PC-3 (cell line): ENCODE data around the gene MLPH. TPM values are rescaled to one million over a fixed set of nuclear protein-coding genes. Genes with fewer than 3 reads are reported as not detected.

Source experiments
- ATAC-seq: fragments of 200-7000 bp; cut with Tn5 transposase; 2 replicates; pipeline ENCODE4 v1.9.1; 2020; ENCODE audit warnings: mild to moderate bottlenecking, moderate library complexity
- BruUV-seq: library from RNA; stranded (reverse); fragments of 400-500 nt; replicated peaks from 2 replicates; lab custom pipeline; 2021; lab: Mats Ljungman, UMichigan
- CTCF ChIA-PET: fragments of 300-600 bp; sonication (Branson Sonifier 250); formaldehyde crosslinking; loops from one replicate; lab custom pipeline; 2022; ENCODE audit warnings: antibody characterized with exemption; lab: Charles Lee
- POLR2A ChIA-PET: fragments of 300-600 bp; sonication (Branson Sonifier 250); formaldehyde crosslinking; loops from one replicate; lab custom pipeline; 2022; ENCODE audit warnings: antibody characterized with exemption; ENCODE audit not compliant: unreplicated experiment; lab: Charles Lee
- DNase-seq: peaks from one replicate; pipeline ENCODE4 v3.0.0-alpha.2; 2015
- H2AFZ ChIP-seq: fragments of 300-600 bp; sonication (generic); 2 replicates; pipeline ENCODE4 v1.6.0; 2016; ENCODE audit warnings: antibody characterized with exemption, low read length
- H3F3A ChIP-seq: fragments of 300-600 bp; sonication (generic); one replicate; pipeline ENCODE4 v1.6.0; 2017; ENCODE audit warnings: antibody characterized with exemption, low read length, control low read depth, mild to moderate bottlenecking; ENCODE audit not compliant: unreplicated experiment
- H3K27ac ChIP-seq: fragments of 300-600 bp; sonication (generic); 2 replicates; pipeline ENCODE4 v1.5.1; 2016; ENCODE audit warnings: mild to moderate bottlenecking, low read length
- H3K27me3 ChIP-seq: fragments of 300-600 bp; sonication (generic); 2 replicates; pipeline ENCODE4 v1.6.1; 2016; ENCODE audit warnings: low read length, mixed read lengths
- H3K36me3 ChIP-seq: fragments of 300-600 bp; sonication (generic); 2 replicates; pipeline ENCODE4 v1.6.1; 2016; ENCODE audit warnings: low read depth, mixed run types, low read length, mixed read lengths
- H3K4me1 ChIP-seq: fragments of 300-600 bp; sonication (generic); 2 replicates; pipeline ENCODE4 v1.5.1; 2016; ENCODE audit warnings: low read length; ENCODE audit not compliant: insufficient read depth
- H3K4me2 ChIP-seq: fragments of 300-600 bp; sonication (generic); 2 replicates; pipeline ENCODE4 v1.6.0; 2016; ENCODE audit warnings: low read length
- H3K4me3 ChIP-seq: fragments of 300-600 bp; sonication (generic); 2 replicates; pipeline ENCODE4 v1.5.1; 2016; ENCODE audit warnings: mild to moderate bottlenecking, low read length, mixed read lengths
- H3K79me2 ChIP-seq: fragments of 300-600 bp; sonication (generic); 2 replicates; pipeline ENCODE4 v1.6.1; 2017; ENCODE audit warnings: low read length, mixed read lengths
- H3K9ac ChIP-seq: fragments of 300-600 bp; sonication (generic); 2 replicates; pipeline ENCODE4 v1.6.0; 2016; ENCODE audit warnings: mild to moderate bottlenecking, low read length
- H3K9me2 ChIP-seq: fragments of 300-600 bp; sonication (generic); replicated peaks from 2 replicates; pipeline ENCODE4 v1.6.1; 2016; ENCODE audit warnings: mixed run types, low read length, mixed read lengths
- H3K9me3 ChIP-seq: fragments of 300-600 bp; sonication (generic); 2 replicates; pipeline ENCODE4 v1.6.1; 2016; ENCODE audit warnings: low read length, mixed read lengths
- H4K20me1 ChIP-seq: fragments of 300-600 bp; sonication (generic); 2 replicates; pipeline ENCODE4 v1.6.1; 2016; ENCODE audit warnings: low read length, mixed read lengths
- EZH2 ChIP-seq: fragments of 300-600 bp; sonication (generic); IDR thresholded peaks from one replicate; pipeline ENCODE4 v1.6.1; 2017; ENCODE audit warnings: antibody characterized with exemption, mild to moderate bottlenecking, low read length; ENCODE audit not compliant: unreplicated experiment
- EZH2phosphoT487 ChIP-seq: fragments of 300-600 bp; sonication (generic); IDR thresholded peaks from 2 replicates; pipeline ENCODE4 v1.6.1; 2018; ENCODE audit warnings: mild to moderate bottlenecking, antibody characterized with exemption, low read length, borderline replicate concordance
- intact Hi-C: fragments of 100-400 bp; cut with micrococcal nuclease; formaldehyde crosslinking; loops from 2 replicates; pipeline ENCODE4 v1.9.0; 2023
- total RNA-seq: library from RNA; depleted of rRNA; stranded (reverse); fragments of >200 nt; gene quantifications from 2 replicates; pipeline ENCODE4 v1.2.3, GENCODE V29; 2014
- TF ChIP-seq, protein P1 (sequence below): fragments of 300-600 bp; sonication (generic); conservative IDR thresholded peaks from 2 replicates; pipeline ENCODE4 v1.5.1; 2017; ENCODE audit warnings: antibody characterized with exemption, low read depth, mild to moderate bottlenecking, low read length

Gene MLPH
- total RNA-seq, 1 experiment from 2014 or later, result 201 TPM

DNA sequence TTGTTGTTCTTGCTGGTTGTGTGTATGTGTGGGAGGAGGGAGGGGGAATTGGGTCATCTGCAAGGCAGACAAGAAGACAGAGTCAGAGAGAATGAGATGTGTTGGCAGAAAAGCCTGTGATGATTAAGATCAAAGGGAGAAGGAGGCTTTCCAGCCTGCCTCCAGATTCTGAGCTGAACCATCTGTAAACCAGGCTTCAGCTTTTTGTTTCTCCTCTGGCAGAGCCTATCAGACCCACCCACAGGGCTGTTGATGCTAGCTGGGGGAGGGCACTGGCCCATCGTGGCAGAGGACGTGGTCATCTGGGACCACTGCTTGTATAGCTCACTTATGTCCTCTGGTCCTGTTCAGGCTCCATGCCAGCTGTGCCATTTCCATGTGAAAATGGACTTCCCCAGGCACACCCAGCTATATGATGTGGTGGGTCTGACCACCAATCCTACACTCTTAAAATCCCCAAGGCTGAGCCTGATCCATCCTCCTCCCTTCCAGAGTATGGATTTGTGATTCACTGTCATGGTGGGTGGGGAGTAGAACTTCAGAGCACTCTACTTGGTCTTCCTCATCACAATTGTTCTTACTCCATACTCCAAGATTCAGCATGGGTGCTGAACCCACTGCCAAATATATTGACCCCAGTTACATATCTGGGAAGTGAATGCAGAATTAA is 45.3 kb upstream of the MLPH start:
- POLR2A ChIA-PET, result no interaction called here
- Histone ChIP-seq H3K27me3 (no peaks in the 10 kb centered on the region), H4K20me1 (no peaks in the 10 kb centered on the region), H3K9ac (no peak overlapping the region), H3K36me3 (no peaks in the 10 kb centered on the region), H2AFZ (no peak overlapping the region), H3K4me2 (no peak overlapping the region), H3K9me3 (no peaks in the 10 kb centered on the region), H3K79me2 (no peaks in the 10 kb centered on the region), H3K4me1 (peaks cover 15% of the 10 kb centered on the region; the same call in 1 of the 2 replicates), H3K9me2 (no peaks in the 10 kb centered on the region), H3F3A (no peaks in the 10 kb centered on the region), H3K4me3 (no peak overlapping the region), H3K27ac (no peak overlapping the region)
- ATAC-seq, result peak; percentile 69
- no peak for TF ChIP-seq EZH2
- TF ChIP-seq EZH2phosphoT487, result no peak
- TF ChIP-seq, protein P1, sequence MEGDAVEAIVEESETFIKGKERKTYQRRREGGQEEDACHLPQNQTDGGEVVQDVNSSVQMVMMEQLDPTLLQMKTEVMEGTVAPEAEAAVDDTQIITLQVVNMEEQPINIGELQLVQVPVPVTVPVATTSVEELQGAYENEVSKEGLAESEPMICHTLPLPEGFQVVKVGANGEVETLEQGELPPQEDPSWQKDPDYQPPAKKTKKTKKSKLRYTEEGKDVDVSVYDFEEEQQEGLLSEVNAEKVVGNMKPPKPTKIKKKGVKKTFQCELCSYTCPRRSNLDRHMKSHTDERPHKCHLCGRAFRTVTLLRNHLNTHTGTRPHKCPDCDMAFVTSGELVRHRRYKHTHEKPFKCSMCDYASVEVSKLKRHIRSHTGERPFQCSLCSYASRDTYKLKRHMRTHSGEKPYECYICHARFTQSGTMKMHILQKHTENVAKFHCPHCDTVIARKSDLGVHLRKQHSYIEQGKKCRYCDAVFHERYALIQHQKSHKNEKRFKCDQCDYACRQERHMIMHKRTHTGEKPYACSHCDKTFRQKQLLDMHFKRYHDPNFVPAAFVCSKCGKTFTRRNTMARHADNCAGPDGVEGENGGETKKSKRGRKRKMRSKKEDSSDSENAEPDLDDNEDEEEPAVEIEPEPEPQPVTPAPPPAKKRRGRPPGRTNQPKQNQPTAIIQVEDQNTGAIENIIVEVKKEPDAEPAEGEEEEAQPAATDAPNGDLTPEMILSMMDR, result no peak
- CTCF ChIA-PET, result interaction anchor here (0.6 kb wide), 1 partner anchor 34 kb away, joined by 4 read pairs; no protein-coding TSS in a partner anchor
- BruUV-seq, result no TSS peak
- intact Hi-C loops, result no loop called here
- DNase-seq, result no peak

DNA sequence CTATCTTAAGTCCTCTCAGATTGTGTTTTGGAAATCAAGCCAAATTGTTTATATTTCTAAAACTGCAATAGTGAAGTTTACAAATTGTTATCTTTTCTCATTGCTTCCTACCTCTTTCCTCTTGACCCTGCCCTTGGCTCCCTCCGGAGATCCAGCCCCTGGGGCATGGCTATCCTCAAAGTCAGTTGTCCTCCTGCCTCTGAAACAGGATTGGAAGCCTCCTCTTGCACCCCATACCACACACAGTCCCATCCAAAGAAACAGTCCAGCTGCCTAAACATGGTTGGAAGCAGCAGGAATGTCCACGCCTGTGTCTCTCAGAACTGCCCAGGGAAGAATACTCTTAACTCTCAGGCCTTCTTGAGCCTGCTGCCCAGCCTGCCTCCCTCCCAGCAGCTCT is 43.0 kb upstream of the MLPH start:
- no TSS peak for BruUV-seq
- TF ChIP-seq EZH2phosphoT487 (no peak), EZH2 (no peak)
- TF ChIP-seq, protein P1, result no peak
- no peak overlapping the region for H3K9ac ChIP-seq
- no peak overlapping the region for H2AFZ ChIP-seq
- intact Hi-C loops, result no loop called here
- no peak overlapping the region for H3K4me2 ChIP-seq
- H3F3A ChIP-seq, result no peaks in the 10 kb centered on the region
- H3K9me3 ChIP-seq, result no peaks in the 10 kb centered on the region
- DNase-seq, result no peak
- no peaks in the 10 kb centered on the region for H3K36me3 ChIP-seq
- no peaks in the 10 kb centered on the region for H4K20me1 ChIP-seq
- H3K27me3 ChIP-seq, result no peaks in the 10 kb centered on the region
- no peaks in the 10 kb centered on the region for H3K9me2 ChIP-seq
- POLR2A ChIA-PET, result no interaction called here
- H3K4me3 ChIP-seq, result no peak overlapping the region
- CTCF ChIA-PET, result interaction anchor here (0.7 kb wide), 1 partner anchor 32 kb away, joined by 10 read pairs; no protein-coding TSS in a partner anchor
- no peak overlapping the region for H3K27ac ChIP-seq
- peaks cover 11% of the 10 kb centered on the region; the same call in 1 of the 2 replicates for H3K4me1 ChIP-seq
- H3K79me2 ChIP-seq, result no peaks in the 10 kb centered on the region
- ATAC-seq, result no peak

DNA sequence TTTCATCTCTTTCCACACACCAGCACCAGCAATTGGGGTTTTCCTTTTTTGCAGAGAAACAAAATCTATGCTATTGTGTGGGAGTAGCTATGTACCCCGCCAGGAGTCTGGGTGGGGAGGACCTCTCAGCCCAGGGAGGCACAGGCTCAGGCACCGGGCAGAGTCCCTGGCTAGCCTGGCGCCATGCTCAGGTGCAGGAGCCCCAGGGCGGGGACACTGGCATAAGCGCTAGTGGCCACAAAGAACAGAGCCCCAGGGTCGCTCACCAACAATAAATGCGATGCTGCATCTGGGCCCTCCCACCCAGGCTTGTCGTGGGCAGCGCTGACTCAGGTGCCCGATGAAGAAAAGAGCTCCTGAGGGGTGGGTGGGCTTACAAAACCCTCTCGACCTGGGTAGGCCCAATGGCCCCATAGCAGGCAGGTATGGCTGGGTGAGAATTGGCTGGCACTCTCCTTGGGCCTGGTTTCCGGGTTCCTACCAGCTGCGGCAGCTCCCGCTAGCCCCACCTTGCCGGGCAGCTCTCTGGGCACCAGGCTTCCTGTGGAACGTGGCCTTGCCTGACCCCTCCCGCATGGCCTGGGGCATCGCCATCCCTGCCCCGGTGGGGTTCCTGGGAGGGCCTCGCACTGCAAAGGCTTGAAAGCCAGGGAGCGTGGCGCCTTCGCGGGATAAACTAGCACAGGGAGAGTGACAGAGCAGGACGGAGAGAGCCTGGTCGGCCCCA is 41.3 kb upstream of the MLPH start:
- H3K4me2 ChIP-seq, result no peak overlapping the region
- H3K9ac ChIP-seq, result no peak overlapping the region
- ChIA-PET POLR2A (no interaction called here), CTCF (no interaction called here)
- H3K4me3 ChIP-seq, result no peak overlapping the region
- no peaks in the 10 kb centered on the region for H3K79me2 ChIP-seq
- H3K9me3 ChIP-seq, result no peaks in the 10 kb centered on the region
- no peak overlapping the region for H3K27ac ChIP-seq
- TF ChIP-seq EZH2phosphoT487 (no peak), EZH2 (no peak)
- TF ChIP-seq, protein P1, result no peak
- no peaks in the 10 kb centered on the region for H3K27me3 ChIP-seq
- H3F3A ChIP-seq, result no peaks in the 10 kb centered on the region
- H3K4me1 ChIP-seq, result peaks cover 10% of the 10 kb centered on the region; the same call in 1 of the 2 replicates
- no peaks in the 10 kb centered on the region for H3K9me2 ChIP-seq
- no peaks in the 10 kb centered on the region for H3K36me3 ChIP-seq
- BruUV-seq, result no TSS peak
- DNase-seq (no peak), ATAC-seq (no peak)
- no peak overlapping the region for H2AFZ ChIP-seq
- intact Hi-C loops, result no loop called here
- no peaks in the 10 kb centered on the region for H4K20me1 ChIP-seq
